ENCODE measurements around the gene IL1R2. TPM values are rescaled to one million over a fixed set of nuclear protein-coding genes. Genes with fewer than 3 reads are reported as not detected.

The IL1R2 gene
- total and polyA plus RNA-seq, 2 donors from 2014 or later, result 11.2 to 20.0 TPM

- no peak for FAIRE-seq
- Histone ChIP-seq H3K4me3 (ENCODE audit: low read length in 3 of 3) (no peak overlapping the region), H3K36me3 (ENCODE audit: control insufficient read depth in 2 of 3, insufficient read depth in 3 of 3, low read length in 3 of 3) (no peaks in the 10 kb centered on the region), H3K9ac (ENCODE audit: low read length in 3 of 3) (no peak overlapping the region), H3K27me3 (ENCODE audit: control insufficient read depth, insufficient read depth, low read length) (no peaks in the 10 kb centered on the region), H3K9me3 (ENCODE audit: control insufficient read depth in 2 of 3, insufficient read depth in 1 of 3, low read length in 3 of 3) (no peaks in the 10 kb centered on the region), H3K27ac (ENCODE audit: low read depth in 2 of 2, low read length in 2 of 2) (no peak overlapping the region), H3K4me1 (ENCODE audit: control insufficient read depth in 2 of 3, insufficient read depth in 2 of 3, low read depth in 1 of 3, low read length in 3 of 3) (peaks cover 0 to 6% (median 3%) of the 10 kb centered on the region in 3 donors)
- DNase-seq, result no peak
- no peak for TF ChIP-seq CTCF (IDR thresholded peaks at IDR 0.05; ENCODE audit: borderline replicate concordance, extremely low read depth, insufficient read depth)
- intact Hi-C loops (cut with DNase I), result no loop called here
Observed at GRCh38 chr2:102000012-102000411, 8.3 kb downstream of the IL1R2 start.

- no peak for DNase-seq
- no peaks in the 10 kb centered on the region for H3K9me3 ChIP-seq (ENCODE audit: control insufficient read depth in 2 of 3, insufficient read depth in 1 of 3, low read length in 3 of 3)
- intact Hi-C loops (cut with DNase I), result no loop called here
- no peak for FAIRE-seq
- H3K27me3 ChIP-seq (ENCODE audit: control insufficient read depth, insufficient read depth, low read length), result no peaks in the 10 kb centered on the region
- no peaks in the 10 kb centered on the region for H3K36me3 ChIP-seq (ENCODE audit: control insufficient read depth in 2 of 3, insufficient read depth in 3 of 3, low read length in 3 of 3)
- no peak for TF ChIP-seq CTCF (IDR thresholded peaks at IDR 0.05; ENCODE audit: borderline replicate concordance, extremely low read depth, insufficient read depth)
- H3K4me3 ChIP-seq (ENCODE audit: low read length in 3 of 3), result peak overlapping the region in 1 of 3 donors; percentile 2
- no peak overlapping the region for H3K27ac ChIP-seq (ENCODE audit: low read depth in 2 of 2, low read length in 2 of 2)
- peaks cover 0 to 8% (median 4%) of the 10 kb centered on the region in 3 donors for H3K4me1 ChIP-seq (ENCODE audit: control insufficient read depth in 2 of 3, insufficient read depth in 2 of 3, low read depth in 1 of 3, low read length in 3 of 3)
- no peak overlapping the region for H3K9ac ChIP-seq (ENCODE audit: low read length in 3 of 3)
Observed at GRCh38 chr2:102000813-102001766, 9.3 kb downstream of the IL1R2 start.

GRCh38 chr2:102001767-102002142, 10.0 kb downstream of the IL1R2 start:
- H3K9ac ChIP-seq (ENCODE audit: low read length in 3 of 3), result no peak overlapping the region
- DNase-seq (no peak), FAIRE-seq (no peak)
- no peaks in the 10 kb centered on the region for H3K36me3 ChIP-seq (ENCODE audit: control insufficient read depth in 2 of 3, insufficient read depth in 3 of 3, low read length in 3 of 3)
- no peak overlapping the region for H3K27ac ChIP-seq (ENCODE audit: low read depth in 2 of 2, low read length in 2 of 2)
- intact Hi-C loops (cut with DNase I), result no loop called here
- H3K27me3 ChIP-seq (ENCODE audit: control insufficient read depth, insufficient read depth, low read length), result no peaks in the 10 kb centered on the region
- H3K4me3 ChIP-seq (ENCODE audit: low read length in 3 of 3), result no peak overlapping the region
- H3K4me1 ChIP-seq (ENCODE audit: control insufficient read depth in 2 of 3, insufficient read depth in 2 of 3, low read depth in 1 of 3, low read length in 3 of 3), result peaks cover 0 to 11% (median 9%) of the 10 kb centered on the region in 3 donors
- no peaks in the 10 kb centered on the region for H3K9me3 ChIP-seq (ENCODE audit: control insufficient read depth in 2 of 3, insufficient read depth in 1 of 3, low read length in 3 of 3)
- no peak for TF ChIP-seq CTCF (IDR thresholded peaks at IDR 0.05; ENCODE audit: borderline replicate concordance, extremely low read depth, insufficient read depth)

Data from kidney (tissue), 14 donors.